Right atrium auricular region (tissue), 2 donors: ENCODE data around the gene TMEM178A. TPM values are rescaled to one million over a fixed set of nuclear protein-coding genes. Genes with fewer than 3 reads are reported as not detected.

Experiments used
- DNase-seq: peaks from one replicate; pipeline ENCODE4 v3.0.0-alpha.2; 2019; ENCODE audit warnings: low spot score
- H3K27ac ChIP-seq, 2 donors: fragments of 200-600 bp; sonication (generic); 1 replicate in 1 of 2; 2 replicates in 1 of 2; pipeline ENCODE4 v1.5.1; 2016 to 2019
- H3K27me3 ChIP-seq, 2 donors: fragments of 200-600 bp; sonication (generic); one replicate each; pipeline versions ENCODE4 v1.5.1 to v1.6.0; 2017 to 2019
- H3K36me3 ChIP-seq: fragments of 200-600 bp; sonication (generic); one replicate; pipeline ENCODE4 v1.5.1; 2016
- H3K4me1 ChIP-seq, 2 donors: fragments of 200-600 bp; sonication (generic); one replicate each; pipeline versions ENCODE4 v1.5.1 to v1.6.0; 2017 to 2019
- H3K4me3 ChIP-seq, 2 donors: fragments of 200-600 bp; sonication (generic); 1 replicate in 1 of 2; 2 replicates in 1 of 2; pipeline ENCODE4 v1.5.1; 2017 to 2019; ENCODE audit warnings: mild to moderate bottlenecking in 1 of 2, moderate library complexity in 1 of 2
- H3K9me3 ChIP-seq, 2 donors: fragments of 200-600 bp; sonication (generic); one replicate each; pipeline ENCODE4 v1.5.1; 2019
- total RNA-seq, 2 donors: library from RNA; depleted of rRNA; stranded (reverse); fragments of >200 nt; gene quantifications; one replicate each; pipeline ENCODE4 v1.1.0, GENCODE V29; 2016
- TF ChIP-seq, protein P1 (sequence below), 2 donors: fragments of 200-600 bp; sonication (generic); IDR thresholded peaks; one replicate each; pipeline ENCODE4 v1.5.1; 2019; ENCODE audit warnings: antibody characterized with exemption in 2 of 2

TMEM178A gene
- total RNA-seq, 2 donors from 2014 or later: 2.9 to 4.3 TPM

DNA sequence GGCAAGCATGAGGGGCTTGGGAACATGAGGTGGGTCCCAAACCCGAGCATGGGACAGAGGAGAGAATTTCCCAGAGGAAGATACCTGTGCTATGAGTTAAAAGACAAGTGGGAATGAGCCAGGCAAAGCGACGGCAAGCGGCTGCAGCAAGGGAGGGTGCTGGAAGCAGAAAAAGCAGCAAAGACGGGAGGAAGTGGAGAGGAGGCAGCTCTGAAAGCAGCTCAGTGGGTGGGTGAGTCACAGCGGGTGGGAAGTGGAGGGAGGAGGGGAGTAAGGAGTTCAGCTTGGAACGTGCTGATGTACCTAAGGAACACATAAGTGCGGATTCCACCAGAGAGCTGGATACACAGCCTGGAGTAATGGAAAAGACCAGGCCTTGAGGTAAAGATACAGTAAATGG, 71.9 kb downstream of the TMEM178A start:
- peaks cover 42% of the 10 kb centered on the region for H3K36me3 ChIP-seq
- no peaks in the 10 kb centered on the region for H3K9me3 ChIP-seq
- H3K4me1 ChIP-seq: peaks cover 0 to 17% of the 10 kb centered on the region in 2 donors
- TF ChIP-seq, protein P1, sequence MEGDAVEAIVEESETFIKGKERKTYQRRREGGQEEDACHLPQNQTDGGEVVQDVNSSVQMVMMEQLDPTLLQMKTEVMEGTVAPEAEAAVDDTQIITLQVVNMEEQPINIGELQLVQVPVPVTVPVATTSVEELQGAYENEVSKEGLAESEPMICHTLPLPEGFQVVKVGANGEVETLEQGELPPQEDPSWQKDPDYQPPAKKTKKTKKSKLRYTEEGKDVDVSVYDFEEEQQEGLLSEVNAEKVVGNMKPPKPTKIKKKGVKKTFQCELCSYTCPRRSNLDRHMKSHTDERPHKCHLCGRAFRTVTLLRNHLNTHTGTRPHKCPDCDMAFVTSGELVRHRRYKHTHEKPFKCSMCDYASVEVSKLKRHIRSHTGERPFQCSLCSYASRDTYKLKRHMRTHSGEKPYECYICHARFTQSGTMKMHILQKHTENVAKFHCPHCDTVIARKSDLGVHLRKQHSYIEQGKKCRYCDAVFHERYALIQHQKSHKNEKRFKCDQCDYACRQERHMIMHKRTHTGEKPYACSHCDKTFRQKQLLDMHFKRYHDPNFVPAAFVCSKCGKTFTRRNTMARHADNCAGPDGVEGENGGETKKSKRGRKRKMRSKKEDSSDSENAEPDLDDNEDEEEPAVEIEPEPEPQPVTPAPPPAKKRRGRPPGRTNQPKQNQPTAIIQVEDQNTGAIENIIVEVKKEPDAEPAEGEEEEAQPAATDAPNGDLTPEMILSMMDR (IDR thresholded peaks at IDR 0.05): no peak
- H3K27me3 ChIP-seq: no peaks in the 10 kb centered on the region
- H3K27ac ChIP-seq: peak overlapping the region; percentile 8 to 23
- no peak for DNase-seq
- H3K4me3 ChIP-seq: no peak overlapping the region

- Histone ChIP-seq H3K4me1 (peaks cover 0 to 17% of the 10 kb centered on the region in 2 donors), H3K27me3 (no peaks in the 10 kb centered on the region), H3K4me3 (no peak overlapping the region), H3K9me3 (no peaks in the 10 kb centered on the region), H3K36me3 (peaks cover 47% of the 10 kb centered on the region), H3K27ac (no peak overlapping the region)
- TF ChIP-seq, protein P1 (IDR thresholded peaks at IDR 0.05): no peak
- no peak for DNase-seq
Observed at GRCh38 chr2:39738936-39739335, 73.2 kb downstream of the TMEM178A start.

DNA sequence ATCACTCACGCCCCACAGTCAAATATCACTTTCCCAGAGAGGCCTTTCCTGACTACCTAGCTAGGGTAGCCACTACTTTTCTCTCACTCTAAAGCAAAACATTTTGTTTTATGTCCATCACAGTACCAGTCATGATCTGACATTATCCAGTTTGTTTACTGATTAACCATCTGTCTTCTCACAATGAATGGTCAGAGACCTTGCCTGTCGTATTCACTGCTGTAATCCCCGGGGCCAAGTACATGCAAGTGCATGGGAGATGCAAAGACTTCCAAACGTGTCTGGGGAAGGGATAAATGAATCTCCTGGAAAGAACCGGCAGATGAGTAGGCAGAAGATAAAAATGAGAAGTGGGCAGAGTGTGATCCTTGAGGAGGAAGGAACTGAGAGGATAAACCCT, 73.7 kb downstream of the TMEM178A start:
- H3K9me3 ChIP-seq: no peaks in the 10 kb centered on the region
- DNase-seq: no peak
- peaks cover 0 to 17% of the 10 kb centered on the region in 2 donors for H3K4me1 ChIP-seq
- peaks cover 47% of the 10 kb centered on the region for H3K36me3 ChIP-seq
- TF ChIP-seq, protein P1 (IDR thresholded peaks at IDR 0.05): no peak
- H3K27me3 ChIP-seq: no peaks in the 10 kb centered on the region
- no peak overlapping the region for H3K4me3 ChIP-seq
- H3K27ac ChIP-seq: no peak overlapping the region

GRCh38 chr2:39741871-39742270, 76.2 kb downstream of the TMEM178A start:
- no peaks in the 10 kb centered on the region for H3K9me3 ChIP-seq
- peaks cover 0 to 9% of the 10 kb centered on the region in 2 donors for H3K4me1 ChIP-seq
- no peak overlapping the region for H3K4me3 ChIP-seq
- TF ChIP-seq, protein P1 (IDR thresholded peaks at IDR 0.05): no peak
- no peaks in the 10 kb centered on the region for H3K27me3 ChIP-seq
- H3K36me3 ChIP-seq: peaks cover 35% of the 10 kb centered on the region
- no peak overlapping the region for H3K27ac ChIP-seq
- DNase-seq: no peak

DNA sequence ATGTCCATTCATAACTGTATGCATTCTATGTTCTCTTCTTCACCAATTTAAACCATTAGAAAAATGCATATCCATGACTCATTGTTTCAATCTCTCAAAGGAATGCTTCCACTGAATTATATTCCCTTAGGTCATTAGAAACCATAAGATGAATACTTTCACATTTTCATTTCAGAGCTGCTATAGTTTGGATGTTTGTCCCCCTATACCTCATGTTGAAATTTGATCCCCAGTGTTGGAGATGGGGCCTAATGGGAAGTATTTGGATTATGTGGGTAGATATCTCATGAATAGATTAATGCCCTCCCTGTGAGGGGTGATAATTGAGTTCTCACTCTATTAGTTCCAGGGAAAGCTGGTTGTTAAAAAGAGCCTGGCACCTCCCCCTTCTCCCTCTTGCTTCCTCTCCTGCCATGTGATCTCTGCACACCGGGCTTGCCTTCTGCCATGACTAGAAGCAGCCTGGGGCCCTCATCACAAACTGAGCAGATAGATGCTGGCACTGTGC, 77.6 kb downstream of the TMEM178A start:
- Histone ChIP-seq H3K4me3 (no peak overlapping the region), H3K4me1 (peaks cover 0 to 9% of the 10 kb centered on the region in 2 donors), H3K9me3 (no peaks in the 10 kb centered on the region), H3K27me3 (no peaks in the 10 kb centered on the region), H3K27ac (no peak overlapping the region), H3K36me3 (peaks cover 35% of the 10 kb centered on the region)
- TF ChIP-seq, protein P1 (IDR thresholded peaks at IDR 0.05): no peak
- no peak for DNase-seq

DNA sequence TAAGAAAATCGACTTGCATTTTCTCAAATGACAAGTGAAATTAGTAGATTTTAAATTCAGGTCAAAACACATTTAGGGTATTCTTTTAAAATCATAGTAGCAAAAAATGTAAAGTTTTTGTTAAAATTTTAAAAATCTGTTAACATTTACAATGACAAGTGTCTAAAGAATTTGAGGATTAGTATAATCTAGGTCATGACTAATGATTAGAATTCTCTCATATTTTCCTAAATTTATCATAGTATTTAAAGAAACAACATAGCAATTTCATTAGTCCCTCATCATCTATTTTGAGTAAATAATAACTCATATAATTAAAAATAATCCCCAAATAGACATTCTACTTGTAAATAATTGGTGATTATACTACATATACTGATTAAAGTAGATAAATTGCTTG, 89.7 kb downstream of the TMEM178A start:
- Histone ChIP-seq H3K27ac (no peak overlapping the region), H3K4me3 (no peak overlapping the region), H3K27me3 (no peaks in the 10 kb centered on the region), H3K4me1 (no peaks in the 10 kb centered on the region), H3K9me3 (no peaks in the 10 kb centered on the region), H3K36me3 (peaks cover 75% of the 10 kb centered on the region)
- TF ChIP-seq, protein P1 (IDR thresholded peaks at IDR 0.05): no peak
- no peak for DNase-seq
